Panc1 (cell line): ENCODE results near the gene PUS3. TPM values are rescaled to one million over a fixed set of nuclear protein-coding genes. Genes with fewer than 3 reads are reported as not detected.

Experiments used
- ATAC-seq: fragments of 200-7000 bp; cut with Tn5 transposase; 2 replicates; pipeline ENCODE4 v1.9.1; 2020; ENCODE audit warnings: mild to moderate bottlenecking, moderate library complexity
- BruUV-seq: library from RNA; stranded (reverse); fragments of 400-500 nt; replicated peaks from 2 replicates; lab custom pipeline; 2021; lab: Mats Ljungman, UMichigan
- CTCF ChIA-PET: fragments of 300-600 bp; sonication (Branson Sonifier 250); formaldehyde crosslinking; loops from one replicate; lab custom pipeline; 2022; ENCODE audit warnings: antibody characterized with exemption; lab: Charles Lee
- POLR2A ChIA-PET: fragments of 300-600 bp; sonication (Branson Sonifier 250); formaldehyde crosslinking; loops from one replicate; lab custom pipeline; 2022; ENCODE audit warnings: antibody characterized with exemption; lab: Charles Lee
- DNase-seq: peaks from one replicate; pipeline ENCODE4 v3.0.0-alpha.2; 2010; ENCODE audit warnings: low read depth, low spot score
- H3K27ac ChIP-seq: 2 replicates; pipeline ENCODE4 v1.5.1; 2011; ENCODE audit warnings: mild to moderate bottlenecking, low read length, inconsistent platforms
- H3K27me3 ChIP-seq: fragments of 200-500 bp; sonication (Bioruptor generic); 2 replicates; pipeline ENCODE4 v1.6.0; 2014; ENCODE audit warnings: low read length, inconsistent platforms; ENCODE audit not compliant: control insufficient read depth, insufficient read depth
- H3K36me3 ChIP-seq: fragments of 200-500 bp; sonication (Bioruptor generic); 2 replicates; pipeline ENCODE4 v1.5.1; 2014; ENCODE audit warnings: inconsistent platforms, mild to moderate bottlenecking, low read length, moderate library complexity; ENCODE audit not compliant: control insufficient read depth, insufficient read depth
- H3K4me1 ChIP-seq: 2 replicates; pipeline ENCODE4 v1.5.1; 2011; ENCODE audit warnings: inconsistent platforms, mild to moderate bottlenecking, low read length, moderate library complexity; ENCODE audit not compliant: control insufficient read depth, insufficient read depth
- H3K4me3 ChIP-seq, 2 experiments: 2 replicates each; pipeline ENCODE4 v1.5.1; 2011 to 2012; ENCODE audit warnings: low read depth in 2 of 2, low read length in 2 of 2, mild to moderate bottlenecking in 2 of 2, inconsistent platforms in 1 of 2, moderate library complexity in 1 of 2
- H3K9me3 ChIP-seq: fragments of 200-500 bp; sonication (Bioruptor generic); 2 replicates; pipeline ENCODE4 v1.5.1; 2014; ENCODE audit warnings: low read depth, mild to moderate bottlenecking, inconsistent platforms, low read length, moderate library complexity; ENCODE audit not compliant: control insufficient read depth, insufficient read depth
- CTCF ChIP-seq: fragments of 450-650 bp; IDR thresholded peaks from 2 replicates; pipeline ENCODE4 v1.5.1; 2017; ENCODE audit warnings: mild to moderate bottlenecking
- POLR2AphosphoS5 ChIP-seq: IDR thresholded peaks from 2 replicates; pipeline ENCODE4 v1.6.1; 2012; ENCODE audit warnings: mild to moderate bottlenecking, low read depth, low read length, moderate library complexity
- SIN3A ChIP-seq: IDR thresholded peaks from 2 replicates; pipeline ENCODE4 v1.6.1; 2012; ENCODE audit warnings: low read depth, mild to moderate bottlenecking, low read length, moderate library complexity, borderline replicate concordance; ENCODE audit not compliant: insufficient read depth
- TCF7L2 ChIP-seq: IDR thresholded peaks from 2 replicates; pipeline ENCODE4 v1.6.1; 2011; ENCODE audit warnings: mild to moderate bottlenecking, low read depth, low read length, inconsistent platforms
- in situ Hi-C: cut with HindIII; loops from 2 replicates; pipeline ENCODE4 v1.10.0; 2016; ENCODE audit warnings: low sequenced_read_pairs, low pct_unique_long_range_greater_than_20kb
- intact Hi-C: fragments of 100-400 bp; cut with micrococcal nuclease; formaldehyde crosslinking; loops from one replicate; pipeline ENCODE4 v1.10.0; 2022; ENCODE audit not compliant: unreplicated experiment
- total RNA-seq: library from RNA; stranded (reverse); gene quantifications from one replicate; pipeline ENCODE4 v1.2.1, GENCODE V29; 2021; ENCODE audit not compliant: unreplicated experiment
- TF ChIP-seq, protein P1 (sequence below), 2 experiments: IDR thresholded peaks; 2 replicates each; pipeline ENCODE4 v1.6.1; 2011 to 2012; ENCODE audit warnings: low read depth in 2 of 2, control low read depth in 1 of 2, low read length in 1 of 2, mild to moderate bottlenecking in 1 of 2, moderate library complexity in 1 of 2; ENCODE audit not compliant: insufficient read depth in 1 of 2

PUS3 gene
- total RNA-seq, 1 experiment from 2014 or later, result 15.1 TPM

GRCh38 chr11:125943661-125944349 lies 40.8 kb upstream of the PUS3 start:
- ATAC-seq, result no peak
- Histone ChIP-seq H3K36me3 (no peaks in the 10 kb centered on the region), H3K4me3 (no peak overlapping the region), H3K4me1 (no peaks in the 10 kb centered on the region), H3K27me3 (no peaks in the 10 kb centered on the region), H3K27ac (no peak overlapping the region), H3K9me3 (no peaks in the 10 kb centered on the region)
- POLR2A ChIA-PET, result interaction anchor here (1.5 kb wide), 1 partner anchor 197 kb away, joined by 4 read pairs; no protein-coding TSS in a partner anchor
- DNase-seq, result no peak
- in situ Hi-C loops, result loop anchor here (25.0 kb wide), 1 partner anchor 268 kb away; the partner anchor contains the start of genes FAM118B and RPUSD4
- intact Hi-C loops, result loop anchor here (5.0 kb wide), 1 partner anchor 118 kb away; the partner anchor contains the start of gene CDON
- CTCF ChIA-PET, result interaction anchor here (0.6 to 1.5 kb wide), 3 partner anchors 117 to 146 kb away, joined by 3 to 5 read pairs (median 5); no protein-coding TSS in a partner anchor
- no TSS peak for BruUV-seq
- TF ChIP-seq, protein P1, sequence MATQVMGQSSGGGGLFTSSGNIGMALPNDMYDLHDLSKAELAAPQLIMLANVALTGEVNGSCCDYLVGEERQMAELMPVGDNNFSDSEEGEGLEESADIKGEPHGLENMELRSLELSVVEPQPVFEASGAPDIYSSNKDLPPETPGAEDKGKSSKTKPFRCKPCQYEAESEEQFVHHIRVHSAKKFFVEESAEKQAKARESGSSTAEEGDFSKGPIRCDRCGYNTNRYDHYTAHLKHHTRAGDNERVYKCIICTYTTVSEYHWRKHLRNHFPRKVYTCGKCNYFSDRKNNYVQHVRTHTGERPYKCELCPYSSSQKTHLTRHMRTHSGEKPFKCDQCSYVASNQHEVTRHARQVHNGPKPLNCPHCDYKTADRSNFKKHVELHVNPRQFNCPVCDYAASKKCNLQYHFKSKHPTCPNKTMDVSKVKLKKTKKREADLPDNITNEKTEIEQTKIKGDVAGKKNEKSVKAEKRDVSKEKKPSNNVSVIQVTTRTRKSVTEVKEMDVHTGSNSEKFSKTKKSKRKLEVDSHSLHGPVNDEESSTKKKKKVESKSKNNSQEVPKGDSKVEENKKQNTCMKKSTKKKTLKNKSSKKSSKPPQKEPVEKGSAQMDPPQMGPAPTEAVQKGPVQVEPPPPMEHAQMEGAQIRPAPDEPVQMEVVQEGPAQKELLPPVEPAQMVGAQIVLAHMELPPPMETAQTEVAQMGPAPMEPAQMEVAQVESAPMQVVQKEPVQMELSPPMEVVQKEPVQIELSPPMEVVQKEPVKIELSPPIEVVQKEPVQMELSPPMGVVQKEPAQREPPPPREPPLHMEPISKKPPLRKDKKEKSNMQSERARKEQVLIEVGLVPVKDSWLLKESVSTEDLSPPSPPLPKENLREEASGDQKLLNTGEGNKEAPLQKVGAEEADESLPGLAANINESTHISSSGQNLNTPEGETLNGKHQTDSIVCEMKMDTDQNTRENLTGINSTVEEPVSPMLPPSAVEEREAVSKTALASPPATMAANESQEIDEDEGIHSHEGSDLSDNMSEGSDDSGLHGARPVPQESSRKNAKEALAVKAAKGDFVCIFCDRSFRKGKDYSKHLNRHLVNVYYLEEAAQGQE (IDR thresholded peaks at IDR 0.05; ENCODE audit: insufficient read depth in 1 of 2, low read depth in 2 of 2, low read length in 1 of 2), result no peak
- TF ChIP-seq SIN3A, result no peak
- TF ChIP-seq CTCF, result no peak
- no peak for TF ChIP-seq POLR2AphosphoS5
- no peak for TF ChIP-seq TCF7L2

- Histone ChIP-seq H3K4me3 (no peak overlapping the region), H3K27me3 (no peaks in the 10 kb centered on the region), H3K4me1 (no peaks in the 10 kb centered on the region), H3K9me3 (no peaks in the 10 kb centered on the region), H3K36me3 (no peaks in the 10 kb centered on the region), H3K27ac (no peak overlapping the region)
- POLR2A ChIA-PET, result interaction anchor here (1.5 kb wide), 1 partner anchor 198 kb away, joined by 4 read pairs; no protein-coding TSS in a partner anchor
- CTCF ChIA-PET, result interaction anchor here (0.5 to 1.5 kb wide), 7 partner anchors 9 to 147 kb away, joined by 3 to 5 read pairs (median 3); no protein-coding TSS in a partner anchor
- DNase-seq (no peak), ATAC-seq (no peak)
- in situ Hi-C loops (loop anchor here (25.0 kb wide), 1 partner anchor 269 kb away; the partner anchor contains the start of genes FAM118B and RPUSD4), intact Hi-C loops (loop anchor here (1.0 to 5.0 kb wide), 2 partner anchors 119 to 251 kb away; partner anchors contain the start of gene CDON)
- no TSS peak for BruUV-seq
- TF ChIP-seq TCF7L2, result no peak
- no peak for TF ChIP-seq POLR2AphosphoS5
- no peak for TF ChIP-seq CTCF
- no peak for TF ChIP-seq SIN3A
- TF ChIP-seq, protein P1 (IDR thresholded peaks at IDR 0.05; ENCODE audit: insufficient read depth in 1 of 2, low read depth in 2 of 2, low read length in 1 of 2), result no peak
Observed at GRCh38 chr11:125942771-125943428, 39.9 kb upstream of the PUS3 start.
